Measurements from ENCODE around the gene SEMA6B.

The SEMA6B gene

DNA sequence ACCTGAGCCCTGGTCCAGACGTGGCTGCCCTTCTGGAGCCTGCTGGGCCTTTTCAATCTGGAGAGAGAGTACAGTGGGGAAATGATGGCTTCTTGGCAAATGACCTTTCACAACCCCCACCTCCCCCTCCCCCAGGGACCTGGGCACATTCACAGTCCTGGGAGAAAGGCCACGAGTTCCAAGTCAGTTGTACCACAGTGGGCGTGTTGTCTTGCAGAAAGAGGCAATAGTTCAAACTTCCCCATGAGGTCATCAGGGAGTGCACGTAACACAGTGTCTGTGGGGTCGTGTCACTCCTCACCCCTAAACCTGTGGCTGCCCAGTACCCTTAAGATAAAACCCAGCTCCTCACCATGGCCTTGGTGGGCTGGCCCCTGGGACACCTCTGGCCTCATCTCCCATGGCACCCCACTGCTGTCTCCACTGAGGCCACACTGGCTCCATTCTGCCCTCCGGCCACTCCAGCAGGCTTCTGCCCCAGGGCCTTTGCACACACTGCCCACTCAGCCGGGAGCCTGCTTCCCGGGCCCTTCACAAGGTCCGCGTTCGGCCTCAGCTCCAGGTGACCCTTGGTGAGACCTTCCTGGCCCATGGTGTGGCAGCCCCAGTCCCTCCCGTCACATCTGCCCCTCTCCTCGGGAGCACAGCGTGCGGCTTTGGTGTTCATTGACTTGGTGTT lies 54.5 kb downstream of the SEMA6B start:
- DNase-seq = no peak

GRCh38 chr19:4504297-4504701 lies 55.2 kb downstream of the SEMA6B start:
- no peak for DNase-seq

DNA sequence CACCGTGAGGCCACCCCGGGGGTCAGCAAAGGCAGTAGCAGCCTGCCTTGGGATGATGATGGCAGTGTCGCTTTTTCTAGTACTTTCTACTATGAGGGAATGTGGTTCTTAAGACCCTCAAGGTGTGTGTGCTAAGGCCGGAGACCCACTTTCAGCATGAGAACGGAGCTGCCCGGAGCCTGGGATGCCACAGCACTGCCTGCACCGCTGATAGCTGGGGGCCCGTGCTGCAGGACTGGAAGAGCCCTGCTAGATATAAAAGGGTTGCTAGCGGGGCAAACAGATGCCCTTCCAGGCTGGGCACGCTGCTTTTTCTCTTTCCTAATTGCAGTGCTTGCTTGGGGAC lies 55.7 kb downstream of the SEMA6B start:
- DNase-seq = no peak

DNA sequence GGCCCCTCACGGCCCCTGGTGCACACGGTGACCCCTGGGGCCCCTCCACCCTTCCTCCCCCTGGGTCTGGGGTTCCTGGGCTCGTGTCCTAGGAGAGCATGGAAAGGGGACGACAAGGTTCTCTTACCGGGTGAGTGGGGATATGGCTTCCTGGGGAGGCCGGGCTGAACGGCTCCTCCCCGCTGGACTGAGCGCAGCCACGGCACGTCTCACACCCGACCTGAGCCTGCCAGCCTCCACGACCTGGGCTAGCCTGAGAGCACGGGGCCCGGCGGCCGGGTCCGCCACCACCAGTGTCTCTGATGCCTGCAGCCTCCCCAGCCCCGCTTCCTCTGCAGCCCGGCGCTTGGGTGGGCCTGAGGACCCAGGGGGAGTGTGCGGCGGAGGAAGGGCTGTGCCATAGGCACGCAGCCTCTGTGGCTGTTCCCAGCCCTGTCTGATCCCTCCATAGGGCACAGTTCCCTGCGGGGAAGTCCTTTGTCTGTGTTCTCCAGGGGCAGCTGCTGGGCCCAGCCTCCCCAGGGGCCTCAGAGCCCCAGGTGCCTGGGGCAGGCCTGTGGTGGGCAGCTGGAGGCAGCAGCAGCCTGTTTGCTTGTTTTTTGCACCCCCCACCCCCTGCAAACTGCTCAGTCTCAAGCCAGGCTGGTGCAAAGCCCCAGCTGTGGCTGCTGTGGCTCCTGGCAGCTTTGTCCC lies 56.2 kb downstream of the SEMA6B start:
- no peak for DNase-seq

- DNase-seq = no peak
Measured at GRCh38 chr19:4502282-4503131, 57.0 kb downstream of the SEMA6B start.

GRCh38 chr19:4501691-4502090 lies 57.8 kb downstream of the SEMA6B start:
- DNase-seq = no peak

GRCh38 chr19:4500841-4501591 lies 58.5 kb downstream of the SEMA6B start:
- DNase-seq = no peak

GRCh38 chr19:4499855-4500254 lies 59.6 kb downstream of the SEMA6B start:
- no peak for DNase-seq

- DNase-seq = no peak
Measured at GRCh38 chr19:4499318-4499717, 60.2 kb downstream of the SEMA6B start.

DNA sequence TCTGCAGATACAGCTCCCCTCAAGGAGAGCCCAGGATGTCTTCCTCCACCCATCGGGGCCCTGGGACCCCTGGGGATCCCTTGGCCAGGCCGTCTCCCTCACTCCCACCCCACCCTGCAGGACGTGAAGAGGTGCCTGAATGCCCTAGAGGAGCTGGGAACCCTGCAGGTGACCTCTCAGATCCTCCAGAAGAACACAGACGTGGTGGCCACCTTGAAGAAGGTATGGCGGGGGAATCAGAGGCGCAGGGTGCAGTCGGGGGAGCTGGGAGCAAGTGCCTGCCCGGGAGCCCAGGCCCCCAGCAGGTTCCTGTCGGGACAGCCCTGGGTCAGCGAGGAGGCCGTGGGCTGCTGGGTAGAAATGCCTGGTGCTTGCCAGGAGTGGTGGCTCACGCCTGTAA lies 60.8 kb downstream of the SEMA6B start:
- DNase-seq = no peak

GRCh38 chr19:4497770-4498389 lies 61.6 kb downstream of the SEMA6B start:
- no peak for DNase-seq

GRCh38 chr19:4496304-4496703 lies 63.2 kb downstream of the SEMA6B start:
- no peak for DNase-seq

DNA sequence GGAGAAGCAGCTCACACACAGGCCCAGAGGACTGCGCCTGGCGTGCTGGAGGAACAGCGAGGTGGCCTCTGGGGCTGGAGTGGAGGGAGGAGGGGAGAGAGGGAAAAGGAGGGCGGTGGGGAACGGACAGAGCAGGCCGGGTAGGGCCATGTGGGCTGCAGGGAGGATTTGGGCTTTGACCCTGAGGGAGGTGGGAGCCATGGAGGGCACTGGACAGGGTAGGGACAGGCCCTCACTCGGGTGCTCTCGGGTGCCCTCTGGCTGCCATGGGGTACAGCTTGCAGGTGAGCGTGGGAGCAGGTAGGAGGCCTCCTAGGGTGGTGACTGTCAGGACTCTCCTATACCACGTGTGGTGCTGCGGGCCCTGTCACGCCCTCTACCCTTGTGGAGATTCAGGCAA lies 64.0 kb downstream of the SEMA6B start:
- DNase-seq = no peak

- no peak for DNase-seq
Measured at GRCh38 chr19:4494691-4495064, 64.8 kb downstream of the SEMA6B start.

DNA sequence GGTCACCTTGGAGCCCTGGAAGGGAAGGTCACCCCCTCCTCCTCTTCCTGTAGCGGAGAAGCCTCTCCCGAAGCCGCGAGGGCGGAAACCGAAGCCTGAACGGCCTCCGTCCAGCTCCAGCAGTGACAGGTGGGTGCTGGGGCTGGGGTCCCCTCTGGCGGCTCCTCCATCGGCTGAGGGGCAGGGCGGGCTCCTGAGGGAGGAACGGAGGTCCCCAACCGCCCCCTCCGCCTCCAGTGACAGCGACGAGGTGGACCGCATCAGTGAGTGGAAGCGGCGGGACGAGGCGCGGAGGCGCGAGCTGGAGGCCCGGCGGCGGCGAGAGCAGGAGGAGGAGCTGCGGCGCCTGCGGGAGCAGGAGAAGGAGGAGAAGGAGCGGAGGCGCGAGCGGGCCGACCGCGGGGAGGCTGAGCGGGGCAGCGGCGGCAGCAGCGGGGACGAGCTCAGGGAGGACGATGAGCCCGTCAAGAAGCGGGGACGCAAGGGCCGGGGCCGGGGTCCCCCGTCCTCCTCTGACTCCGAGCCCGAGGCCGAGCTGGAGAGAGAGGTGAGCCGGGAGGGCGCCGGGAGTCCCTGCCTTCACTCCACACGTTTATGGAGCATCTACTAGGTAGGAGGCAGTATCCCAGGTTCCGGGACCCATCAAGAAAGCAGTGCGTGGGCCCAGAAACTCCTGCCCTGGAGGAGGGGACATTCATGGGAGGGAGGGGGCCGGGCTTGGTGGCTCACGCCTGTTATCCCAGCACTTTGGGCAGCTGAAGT lies 65.4 kb downstream of the SEMA6B start:
- no peak for DNase-seq

- DNase-seq = no peak
Measured at GRCh38 chr19:4493104-4493928, 66.2 kb downstream of the SEMA6B start.

Measured in NCI-H2107 (cell line).